ENCODE results near the gene NNMT.

DNA sequence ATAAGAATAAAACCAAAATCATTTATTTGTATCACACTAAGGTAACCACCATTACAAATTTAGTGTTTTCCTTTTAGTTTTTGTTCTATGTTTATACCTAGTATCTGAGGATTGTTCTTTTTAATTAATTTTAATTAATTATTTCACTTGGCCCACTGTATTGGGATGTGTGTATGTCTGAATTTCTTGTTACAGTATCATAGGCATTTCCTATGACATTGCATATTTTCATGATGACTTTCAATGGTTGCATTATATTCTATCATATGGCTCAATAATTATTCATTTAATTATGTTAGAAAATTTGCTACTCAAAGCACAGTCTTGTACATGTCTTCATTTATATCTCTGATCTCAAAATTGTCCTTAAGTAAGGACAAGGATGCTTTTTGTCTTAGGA, 63.1 kb downstream of the NNMT start:
- TF ChIP-seq NCOA2 (IDR thresholded peaks at IDR 0.05; ENCODE audit: partially characterized antibody in 2 of 2) (no peak), ZZZ3 (IDR thresholded peaks at IDR 0.05) (no peak), JUNB (CRISPR knock-in tag; conservative IDR thresholded peaks at IDR 0.05) (no peak), MYC (IDR thresholded peaks at IDR 0.05; ENCODE audit: low read depth, low read length) (no peak), MYC (CRISPR knock-in tag; IDR thresholded peaks at IDR 0.05; ENCODE audit: borderline replicate concordance, low read depth) (no peak), JUND (IDR thresholded peaks at IDR 0.05; ENCODE audit: borderline replicate concordance, low read depth, low read length) (no peak), JUND (tag; IDR thresholded peaks at IDR 0.05; ENCODE audit: borderline replicate concordance, low read depth, low read length) (no peak), GATA2 (CRISPR knock-in tag; IDR thresholded peaks at IDR 0.05) (no peak), EP300 (IDR thresholded peaks at IDR 0.05; ENCODE audit: low read length) (no peak), FOS (IDR thresholded peaks at IDR 0.05; ENCODE audit: extremely low read depth, insufficient read length) (no peak), RBFOX2 (IDR thresholded peaks at IDR 0.05; ENCODE audit: low read depth, low read length) (no peak), RCOR1 (IDR thresholded peaks at IDR 0.05; ENCODE audit: borderline replicate concordance in 1 of 2, low read depth in 2 of 2, low read length in 2 of 2) (no peak), NFIC (IDR thresholded peaks at IDR 0.05) (no peak), CHCHD3 (CRISPR knock-in tag; IDR thresholded peaks at IDR 0.05) (no peak)
- TF ChIP-seq, protein P1, sequence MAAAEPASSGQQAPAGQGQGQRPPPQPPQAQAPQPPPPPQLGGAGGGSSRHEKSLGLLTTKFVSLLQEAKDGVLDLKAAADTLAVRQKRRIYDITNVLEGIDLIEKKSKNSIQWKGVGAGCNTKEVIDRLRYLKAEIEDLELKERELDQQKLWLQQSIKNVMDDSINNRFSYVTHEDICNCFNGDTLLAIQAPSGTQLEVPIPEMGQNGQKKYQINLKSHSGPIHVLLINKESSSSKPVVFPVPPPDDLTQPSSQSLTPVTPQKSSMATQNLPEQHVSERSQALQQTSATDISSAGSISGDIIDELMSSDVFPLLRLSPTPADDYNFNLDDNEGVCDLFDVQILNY (CRISPR knock-in tag; IDR thresholded peaks at IDR 0.05), result no peak
- TF ChIP-seq, protein P2, sequence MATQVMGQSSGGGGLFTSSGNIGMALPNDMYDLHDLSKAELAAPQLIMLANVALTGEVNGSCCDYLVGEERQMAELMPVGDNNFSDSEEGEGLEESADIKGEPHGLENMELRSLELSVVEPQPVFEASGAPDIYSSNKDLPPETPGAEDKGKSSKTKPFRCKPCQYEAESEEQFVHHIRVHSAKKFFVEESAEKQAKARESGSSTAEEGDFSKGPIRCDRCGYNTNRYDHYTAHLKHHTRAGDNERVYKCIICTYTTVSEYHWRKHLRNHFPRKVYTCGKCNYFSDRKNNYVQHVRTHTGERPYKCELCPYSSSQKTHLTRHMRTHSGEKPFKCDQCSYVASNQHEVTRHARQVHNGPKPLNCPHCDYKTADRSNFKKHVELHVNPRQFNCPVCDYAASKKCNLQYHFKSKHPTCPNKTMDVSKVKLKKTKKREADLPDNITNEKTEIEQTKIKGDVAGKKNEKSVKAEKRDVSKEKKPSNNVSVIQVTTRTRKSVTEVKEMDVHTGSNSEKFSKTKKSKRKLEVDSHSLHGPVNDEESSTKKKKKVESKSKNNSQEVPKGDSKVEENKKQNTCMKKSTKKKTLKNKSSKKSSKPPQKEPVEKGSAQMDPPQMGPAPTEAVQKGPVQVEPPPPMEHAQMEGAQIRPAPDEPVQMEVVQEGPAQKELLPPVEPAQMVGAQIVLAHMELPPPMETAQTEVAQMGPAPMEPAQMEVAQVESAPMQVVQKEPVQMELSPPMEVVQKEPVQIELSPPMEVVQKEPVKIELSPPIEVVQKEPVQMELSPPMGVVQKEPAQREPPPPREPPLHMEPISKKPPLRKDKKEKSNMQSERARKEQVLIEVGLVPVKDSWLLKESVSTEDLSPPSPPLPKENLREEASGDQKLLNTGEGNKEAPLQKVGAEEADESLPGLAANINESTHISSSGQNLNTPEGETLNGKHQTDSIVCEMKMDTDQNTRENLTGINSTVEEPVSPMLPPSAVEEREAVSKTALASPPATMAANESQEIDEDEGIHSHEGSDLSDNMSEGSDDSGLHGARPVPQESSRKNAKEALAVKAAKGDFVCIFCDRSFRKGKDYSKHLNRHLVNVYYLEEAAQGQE (IDR thresholded peaks at IDR 0.05; ENCODE audit: borderline replicate concordance), result no peak
- TF ChIP-seq, protein P2 (CRISPR knock-in tag; IDR thresholded peaks at IDR 0.05; ENCODE audit: low read depth), result no peak

Measured in K562 (cell line).